HL-60 (cell line): Measurements from ENCODE around the gene PTPRT.

Experiments used
- DNase-seq, 2 experiments: peaks; one replicate each; pipeline ENCODE4 v3.0.0-alpha.2; 2010 to 2020; ENCODE audit warnings: low read depth in 1 of 2, low spot score in 1 of 2
- H3K27ac ChIP-seq: fragments of 250-450 bp; sonication (Bioruptor Pico); replicated peaks from 2 replicates; pipeline ENCODE4 v1.5.1; 2020; ENCODE audit warnings: mild to moderate bottlenecking, moderate library complexity
- H3K27me3 ChIP-seq: fragments of 250-450 bp; sonication (Bioruptor Pico); 2 replicates; pipeline ENCODE4 v1.5.1; 2021; ENCODE audit warnings: mild to moderate bottlenecking, moderate library complexity; ENCODE audit not compliant: insufficient read depth, poor library complexity, severe bottlenecking
- H3K4me3 ChIP-seq: replicated peaks from 2 replicates; pipeline ENCODE4 v1.5.1; 2011; ENCODE audit warnings: mild to moderate bottlenecking, control low read depth, low read length; ENCODE audit not compliant: insufficient read depth
- CTCF ChIP-seq: IDR thresholded peaks from one replicate; pipeline ENCODE4 v1.5.1; 2011; ENCODE audit warnings: low read length, control low read depth, inconsistent platforms; ENCODE audit not compliant: insufficient read depth
- GABPA ChIP-seq: IDR thresholded peaks from 2 replicates; pipeline ENCODE4 v1.6.1; 2012; ENCODE audit warnings: low read depth
- POLR2AphosphoS5 ChIP-seq: IDR thresholded peaks from 2 replicates; pipeline ENCODE4 v1.6.1; 2012; ENCODE audit warnings: low read depth
- REST ChIP-seq: IDR thresholded peaks from 2 replicates; pipeline ENCODE4 v1.6.1; 2012; ENCODE audit warnings: low read depth; ENCODE audit not compliant: insufficient replicate concordance
- SPI1 ChIP-seq: IDR thresholded peaks from 2 replicates; pipeline ENCODE4 v1.6.1; 2012; ENCODE audit warnings: low read depth, mild to moderate bottlenecking, borderline replicate concordance

The PTPRT gene

GRCh38 chr20:42524058-42524457 is 665.6 kb downstream of the PTPRT start:
- DNase-seq = no peak
- no peak overlapping the region for H3K27ac ChIP-seq
- TF ChIP-seq POLR2AphosphoS5 (no peak), REST (no peak), GABPA (no peak), SPI1 (no peak), CTCF (no peak)
- H3K4me3 ChIP-seq = no peak overlapping the region
- no peaks in the 10 kb centered on the region for H3K27me3 ChIP-seq

- Histone ChIP-seq H3K27me3 (no peaks in the 10 kb centered on the region), H3K4me3 (no peak overlapping the region), H3K27ac (no peak overlapping the region)
- DNase-seq = no peak
- TF ChIP-seq REST = no peak
- no peak for TF ChIP-seq POLR2AphosphoS5
- no peak for TF ChIP-seq SPI1
- TF ChIP-seq CTCF = no peak
- no peak for TF ChIP-seq GABPA
Observed at GRCh38 chr20:42516692-42517091, 673.0 kb downstream of the PTPRT start.

- TF ChIP-seq GABPA (no peak), CTCF (no peak), POLR2AphosphoS5 (no peak), SPI1 (no peak), REST (no peak)
- H3K27ac ChIP-seq = no peak overlapping the region
- DNase-seq = no peak
- no peak overlapping the region for H3K4me3 ChIP-seq
- H3K27me3 ChIP-seq = no peaks in the 10 kb centered on the region
Observed at GRCh38 chr20:42510686-42511085, 679.0 kb downstream of the PTPRT start.
